ENCODE measurements around the gene HOXC13.

Gene HOXC13

GRCh38 chr12:53970451-53970850, 31.8 kb downstream of the HOXC13 start:
- no peaks in the 10 kb centered on the region for H3K9me3 Mint-ChIP-seq
- H3K36me3 Mint-ChIP-seq (ENCODE audit: low read depth) = no peaks in the 10 kb centered on the region
- no peak overlapping the region for H3K27ac Mint-ChIP-seq
- H3K4me3 Mint-ChIP-seq = no peak overlapping the region
- peaks cover 100% of the 10 kb centered on the region for H3K27me3 Mint-ChIP-seq (ENCODE audit: low read depth)
- TF ChIP-seq, protein P1, sequence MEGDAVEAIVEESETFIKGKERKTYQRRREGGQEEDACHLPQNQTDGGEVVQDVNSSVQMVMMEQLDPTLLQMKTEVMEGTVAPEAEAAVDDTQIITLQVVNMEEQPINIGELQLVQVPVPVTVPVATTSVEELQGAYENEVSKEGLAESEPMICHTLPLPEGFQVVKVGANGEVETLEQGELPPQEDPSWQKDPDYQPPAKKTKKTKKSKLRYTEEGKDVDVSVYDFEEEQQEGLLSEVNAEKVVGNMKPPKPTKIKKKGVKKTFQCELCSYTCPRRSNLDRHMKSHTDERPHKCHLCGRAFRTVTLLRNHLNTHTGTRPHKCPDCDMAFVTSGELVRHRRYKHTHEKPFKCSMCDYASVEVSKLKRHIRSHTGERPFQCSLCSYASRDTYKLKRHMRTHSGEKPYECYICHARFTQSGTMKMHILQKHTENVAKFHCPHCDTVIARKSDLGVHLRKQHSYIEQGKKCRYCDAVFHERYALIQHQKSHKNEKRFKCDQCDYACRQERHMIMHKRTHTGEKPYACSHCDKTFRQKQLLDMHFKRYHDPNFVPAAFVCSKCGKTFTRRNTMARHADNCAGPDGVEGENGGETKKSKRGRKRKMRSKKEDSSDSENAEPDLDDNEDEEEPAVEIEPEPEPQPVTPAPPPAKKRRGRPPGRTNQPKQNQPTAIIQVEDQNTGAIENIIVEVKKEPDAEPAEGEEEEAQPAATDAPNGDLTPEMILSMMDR (IDR thresholded peaks at IDR 0.05; ENCODE audit: unreplicated experiment in 3 of 3) = no peak
- H3K4me1 Mint-ChIP-seq = peaks cover 34% of the 10 kb centered on the region

DNA sequence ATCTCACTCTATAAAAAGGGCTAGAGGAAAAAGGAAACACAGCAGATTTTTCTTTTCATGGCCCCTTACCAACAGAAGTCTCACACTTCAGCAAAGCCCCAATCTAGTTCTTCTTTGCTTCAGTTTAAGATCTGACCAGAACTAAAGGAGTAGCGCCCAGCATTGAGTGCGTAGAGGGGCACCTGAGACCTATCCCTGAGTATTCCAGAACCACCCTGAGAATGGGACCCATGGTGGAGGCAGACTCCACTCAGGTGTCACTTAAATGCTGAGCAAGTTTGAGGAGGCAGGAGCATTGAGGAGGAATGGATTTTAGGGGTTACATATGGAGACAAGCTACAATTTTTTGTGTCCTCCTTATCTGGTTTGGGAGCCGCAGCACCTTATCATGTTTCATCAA, 32.5 kb downstream of the HOXC13 start:
- Mint-ChIP-seq H3K27ac (no peak overlapping the region), H3K4me3 (peak overlapping the region in 2 of 3 experiments; percentile 31 to 48), H3K4me1 (peaks cover 39% of the 10 kb centered on the region), H3K9me3 (no peaks in the 10 kb centered on the region), H3K27me3 (ENCODE audit: low read depth) (peaks cover 100% of the 10 kb centered on the region), H3K36me3 (ENCODE audit: low read depth) (no peaks in the 10 kb centered on the region)
- TF ChIP-seq, protein P1 (IDR thresholded peaks at IDR 0.05; ENCODE audit: unreplicated experiment in 3 of 3) = no peak

GRCh38 chr12:53971686-53972085, 33.1 kb downstream of the HOXC13 start:
- H3K36me3 Mint-ChIP-seq (ENCODE audit: low read depth) = no peaks in the 10 kb centered on the region
- TF ChIP-seq, protein P1 (IDR thresholded peaks at IDR 0.05; ENCODE audit: unreplicated experiment in 3 of 3) = no peak
- no peak overlapping the region for H3K27ac Mint-ChIP-seq
- H3K9me3 Mint-ChIP-seq = no peaks in the 10 kb centered on the region
- peaks cover 100% of the 10 kb centered on the region for H3K27me3 Mint-ChIP-seq (ENCODE audit: low read depth)
- no peak overlapping the region for H3K4me3 Mint-ChIP-seq
- peaks cover 37% of the 10 kb centered on the region for H3K4me1 Mint-ChIP-seq

- peak overlapping the region; percentile 12 to 86 (median 79) for H3K4me3 Mint-ChIP-seq
- no peaks in the 10 kb centered on the region for H3K9me3 Mint-ChIP-seq
- no peaks in the 10 kb centered on the region for H3K36me3 Mint-ChIP-seq (ENCODE audit: low read depth)
- H3K27me3 Mint-ChIP-seq (ENCODE audit: low read depth) = peaks cover 100% of the 10 kb centered on the region
- peak overlapping the region in 1 of 3 experiments; percentile 93 for H3K27ac Mint-ChIP-seq
- peaks cover 41% of the 10 kb centered on the region for H3K4me1 Mint-ChIP-seq
- TF ChIP-seq, protein P1 (IDR thresholded peaks at IDR 0.05; ENCODE audit: unreplicated experiment in 3 of 3) = no peak
Measured at GRCh38 chr12:53972152-53972702, 33.6 kb downstream of the HOXC13 start.

- peaks cover 39% of the 10 kb centered on the region for H3K4me1 Mint-ChIP-seq
- H3K27ac Mint-ChIP-seq = peak within 1 kb of the TSS in 2 of 3 experiments; percentile 65 to 93
- H3K27me3 Mint-ChIP-seq (ENCODE audit: low read depth) = peaks cover 100% of the 10 kb centered on the region
- H3K9me3 Mint-ChIP-seq = no peaks in the 10 kb centered on the region
- TF ChIP-seq, protein P1 (IDR thresholded peaks at IDR 0.05; ENCODE audit: unreplicated experiment in 3 of 3) = no peak
- peak within 1 kb of the TSS; percentile 69 to 86 (median 86) for H3K4me3 Mint-ChIP-seq
- H3K36me3 Mint-ChIP-seq (ENCODE audit: low read depth) = no peaks in the 10 kb centered on the region
Measured at GRCh38 chr12:53972722-53973235, 34.1 kb downstream of the HOXC13 start, which contains the start of gene HOXC11. TSS of gene HOXC11 (plus strand) at chr12:53973126. CDS start at chr12:53973242, 116 bp downstream.

Data from nephron (organoid).